GM23248 (cell line): ENCODE measurements around the gene PIK3CG.

Source experiments
- EZH2 ChIP-seq: fragments of 200-600 bp; sonication (generic); IDR thresholded peaks from 2 replicates; pipeline ENCODE4 v1.6.1; 2018; ENCODE audit warnings: antibody characterized with exemption, mild to moderate bottlenecking; ENCODE audit not compliant: insufficient read depth, poor library complexity, severe bottlenecking
- EZH2phosphoT487 ChIP-seq: fragments of 200-600 bp; sonication (generic); IDR thresholded peaks from 2 replicates; pipeline ENCODE4 v1.6.1; 2018; ENCODE audit warnings: antibody characterized with exemption, moderate library complexity, mild to moderate bottlenecking, low read depth; ENCODE audit not compliant: insufficient read depth

GRCh38 chr7:106868364-106868763, 3.3 kb downstream of the PIK3CG start:
- TF ChIP-seq EZH2phosphoT487 (no peak), EZH2 (no peak)
